Kidney epithelial cell (primary cell): Measurements from ENCODE around the gene NUP210. TPM values are rescaled to one million over a fixed set of nuclear protein-coding genes. Genes with fewer than 3 reads are reported as not detected.

Experiments
- DNase-seq: peaks from one replicate; pipeline ENCODE4 v3.0.0-alpha.2; 2010; ENCODE audit warnings: low read depth
- H3K27me3 ChIP-seq: 2 replicates; pipeline ENCODE4 v1.6.0; 2011; ENCODE audit warnings: low read length; ENCODE audit not compliant: control insufficient read depth, insufficient read depth
- H3K36me3 ChIP-seq: 2 replicates; pipeline ENCODE4 v1.5.1; 2011; ENCODE audit warnings: low read length; ENCODE audit not compliant: control insufficient read depth, insufficient read depth
- H3K4me3 ChIP-seq: 2 replicates; pipeline ENCODE4 v1.5.1; 2011; ENCODE audit warnings: low read depth, mild to moderate bottlenecking, control low read depth, low read length
- total RNA-seq: library from RNA; depleted of rRNA; stranded (reverse); fragments of >200 nt; gene quantifications from 2 replicates; pipeline ENCODE4 v1.2.3, GENCODE V29; 2015
- TF ChIP-seq, protein P1 (sequence below): IDR thresholded peaks from 2 replicates; pipeline ENCODE4 v1.5.1; 2011; ENCODE audit warnings: mild to moderate bottlenecking, moderate library complexity, low read length, control low read depth, inconsistent platforms; ENCODE audit not compliant: insufficient read depth, poor library complexity, severe bottlenecking

Gene NUP210
- total RNA-seq, 1 donor from 2014 or later: 36.2 TPM

- H3K27me3 ChIP-seq: no peaks in the 10 kb centered on the region
- DNase-seq: no peak
- TF ChIP-seq, protein P1, sequence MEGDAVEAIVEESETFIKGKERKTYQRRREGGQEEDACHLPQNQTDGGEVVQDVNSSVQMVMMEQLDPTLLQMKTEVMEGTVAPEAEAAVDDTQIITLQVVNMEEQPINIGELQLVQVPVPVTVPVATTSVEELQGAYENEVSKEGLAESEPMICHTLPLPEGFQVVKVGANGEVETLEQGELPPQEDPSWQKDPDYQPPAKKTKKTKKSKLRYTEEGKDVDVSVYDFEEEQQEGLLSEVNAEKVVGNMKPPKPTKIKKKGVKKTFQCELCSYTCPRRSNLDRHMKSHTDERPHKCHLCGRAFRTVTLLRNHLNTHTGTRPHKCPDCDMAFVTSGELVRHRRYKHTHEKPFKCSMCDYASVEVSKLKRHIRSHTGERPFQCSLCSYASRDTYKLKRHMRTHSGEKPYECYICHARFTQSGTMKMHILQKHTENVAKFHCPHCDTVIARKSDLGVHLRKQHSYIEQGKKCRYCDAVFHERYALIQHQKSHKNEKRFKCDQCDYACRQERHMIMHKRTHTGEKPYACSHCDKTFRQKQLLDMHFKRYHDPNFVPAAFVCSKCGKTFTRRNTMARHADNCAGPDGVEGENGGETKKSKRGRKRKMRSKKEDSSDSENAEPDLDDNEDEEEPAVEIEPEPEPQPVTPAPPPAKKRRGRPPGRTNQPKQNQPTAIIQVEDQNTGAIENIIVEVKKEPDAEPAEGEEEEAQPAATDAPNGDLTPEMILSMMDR: no peak
- H3K4me3 ChIP-seq: no peak overlapping the region
- H3K36me3 ChIP-seq: no peaks in the 10 kb centered on the region
Observed at GRCh38 chr3:13348661-13349396, 71.3 kb downstream of the NUP210 start.

GRCh38 chr3:13348100-13348499 lies 72.0 kb downstream of the NUP210 start:
- H3K4me3 ChIP-seq: no peak overlapping the region
- no peaks in the 10 kb centered on the region for H3K36me3 ChIP-seq
- TF ChIP-seq, protein P1: no peak
- DNase-seq: no peak
- H3K27me3 ChIP-seq: no peaks in the 10 kb centered on the region

DNA sequence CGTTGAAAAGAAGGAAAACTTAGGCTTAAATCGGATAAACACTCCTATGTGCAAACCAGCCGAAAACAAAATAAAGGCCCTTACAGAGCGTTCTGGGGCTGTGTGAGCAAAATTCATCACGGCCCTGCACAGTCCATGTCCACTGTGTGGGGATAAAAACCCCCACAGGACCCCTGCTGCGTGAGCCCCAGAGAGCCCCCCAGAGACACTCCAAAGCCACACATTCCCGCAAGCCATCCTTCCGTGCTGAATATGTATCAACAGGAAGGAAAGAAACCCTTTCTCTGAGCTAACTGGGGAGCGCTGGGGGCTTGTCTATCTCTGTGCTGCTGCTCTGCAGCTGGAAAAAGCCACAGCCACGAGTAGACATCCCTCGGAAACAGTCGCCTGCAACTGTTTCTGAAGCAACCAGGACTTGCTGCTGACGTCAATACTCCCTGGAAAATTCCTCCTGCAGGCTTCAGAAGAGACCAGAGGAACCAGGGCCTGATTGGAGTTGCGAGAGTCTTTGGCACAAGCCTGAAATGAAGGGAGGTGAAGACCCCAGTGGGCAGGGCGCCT lies 72.7 kb downstream of the NUP210 start:
- Histone ChIP-seq H3K4me3 (no peak overlapping the region), H3K27me3 (no peaks in the 10 kb centered on the region), H3K36me3 (no peaks in the 10 kb centered on the region)
- DNase-seq: no peak
- TF ChIP-seq, protein P1: no peak

GRCh38 chr3:13346481-13347389 lies 73.4 kb downstream of the NUP210 start:
- no peak for DNase-seq
- H3K4me3 ChIP-seq: no peak overlapping the region
- H3K27me3 ChIP-seq: no peaks in the 10 kb centered on the region
- H3K36me3 ChIP-seq: peaks cover 1% of the 10 kb centered on the region
- TF ChIP-seq, protein P1: no peak

- DNase-seq: no peak
- peaks cover 1% of the 10 kb centered on the region for H3K36me3 ChIP-seq
- H3K4me3 ChIP-seq: no peak overlapping the region
- TF ChIP-seq, protein P1: no peak
- H3K27me3 ChIP-seq: no peaks in the 10 kb centered on the region
Observed at GRCh38 chr3:13345772-13346171, 74.3 kb downstream of the NUP210 start.
